Bone marrow (tissue), 2 donors: ENCODE data around the gene DPY30.

Source experiments
- DNase-seq, 2 donors: peaks; one replicate each; lab custom pipeline; 2025; lab: John Stamatoyannopoulos, UW

Gene DPY30

DNA sequence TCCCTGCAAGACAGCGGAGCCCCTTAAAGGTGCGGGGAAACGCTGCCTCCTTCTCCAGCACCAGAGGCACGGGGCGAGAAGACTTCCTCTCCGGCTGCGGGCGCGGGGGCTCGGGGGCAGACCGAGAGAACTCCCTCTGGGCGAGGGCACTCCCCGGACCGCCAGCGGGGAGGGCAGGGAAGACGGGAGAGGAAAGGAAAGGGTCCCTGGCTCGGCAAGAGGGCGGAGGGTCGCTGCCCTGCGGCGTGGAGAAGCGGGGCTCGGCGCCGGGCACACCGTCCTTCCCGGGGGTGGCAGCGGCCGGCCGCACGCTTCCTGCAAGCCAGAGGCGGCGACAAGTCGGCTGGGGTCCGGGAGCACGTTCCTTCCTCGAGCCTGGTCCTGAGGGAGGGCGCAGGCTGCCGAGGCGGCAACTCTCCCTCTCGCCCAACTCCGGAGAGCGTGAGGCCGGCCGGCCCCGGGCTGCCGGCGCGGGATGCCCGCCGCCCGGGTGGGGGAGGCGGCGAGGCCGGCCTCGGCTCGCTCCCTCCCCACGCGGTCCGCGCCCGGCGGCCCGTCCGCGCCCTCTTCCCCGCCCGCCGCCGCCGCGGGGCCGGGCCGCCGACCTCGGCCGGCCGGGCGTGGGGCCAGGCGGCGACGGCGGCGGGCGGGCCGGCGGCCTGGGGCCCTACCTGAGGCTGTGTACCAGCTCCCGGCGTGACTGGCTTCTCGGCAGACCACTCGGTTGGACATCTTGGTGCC, 29.9 kb downstream of the DPY30 start:
- peak; percentile 9 to 32 for DNase-seq

GRCh38 chr2:32008805-32009515, 30.6 kb downstream of the DPY30 start:
- DNase-seq, result no peak

DNA sequence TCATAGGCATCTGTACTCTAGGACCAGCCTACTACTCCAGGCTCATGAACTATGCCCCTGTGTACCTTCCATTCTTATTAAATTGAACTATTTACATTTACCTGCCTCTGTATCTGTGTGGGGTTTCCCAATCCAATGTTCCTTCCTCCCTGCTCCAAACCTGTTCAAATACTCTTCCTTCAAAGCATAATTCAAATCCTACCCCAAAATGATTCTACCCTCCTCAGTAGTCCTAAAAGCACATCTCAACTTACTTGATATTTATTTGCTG, 32.5 kb downstream of the DPY30 start:
- no peak for DNase-seq

- no peak for DNase-seq
Observed at GRCh38 chr2:32005371-32005976, 34.1 kb downstream of the DPY30 start.

DNA sequence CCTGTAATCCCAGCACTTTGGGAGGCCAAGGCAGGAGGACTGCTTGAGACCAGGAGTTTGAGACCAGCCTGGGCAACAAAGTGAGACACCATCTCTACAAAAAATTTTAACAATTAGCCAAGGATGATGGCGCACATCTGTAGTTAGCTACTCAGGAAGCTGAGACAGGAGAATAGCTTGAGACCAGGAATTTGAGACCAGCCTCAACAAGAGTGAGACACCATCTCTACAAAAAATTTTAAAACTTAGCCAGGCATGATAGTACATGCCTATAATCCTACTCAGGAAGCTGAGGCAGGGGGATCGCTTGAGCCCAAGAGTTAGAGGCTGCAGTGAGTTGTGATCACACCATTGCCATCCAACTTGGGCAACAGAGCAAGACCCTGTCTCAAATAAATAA, 35.8 kb downstream of the DPY30 start:
- DNase-seq, result no peak

DNA sequence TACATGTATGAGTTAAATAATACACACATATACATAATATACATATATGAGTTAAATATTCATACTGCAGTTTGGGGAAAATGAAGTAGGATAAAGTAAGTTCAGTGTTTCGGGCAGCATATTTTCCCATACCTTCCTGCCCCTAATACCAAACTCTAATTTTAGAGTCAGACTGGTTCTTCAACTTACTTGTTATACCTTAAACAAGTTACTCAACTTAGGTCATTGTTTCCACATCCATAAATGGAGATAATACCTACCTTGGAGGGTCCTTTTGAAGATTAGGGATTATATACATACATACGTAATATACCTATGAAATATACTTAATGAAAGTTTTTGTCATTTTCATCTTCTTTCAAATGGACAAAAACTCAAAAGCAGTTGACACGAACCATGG, 37.2 kb downstream of the DPY30 start:
- DNase-seq, result no peak

GRCh38 chr2:31999438-31999837, 40.2 kb downstream of the DPY30 start:
- DNase-seq, result no peak

DNA sequence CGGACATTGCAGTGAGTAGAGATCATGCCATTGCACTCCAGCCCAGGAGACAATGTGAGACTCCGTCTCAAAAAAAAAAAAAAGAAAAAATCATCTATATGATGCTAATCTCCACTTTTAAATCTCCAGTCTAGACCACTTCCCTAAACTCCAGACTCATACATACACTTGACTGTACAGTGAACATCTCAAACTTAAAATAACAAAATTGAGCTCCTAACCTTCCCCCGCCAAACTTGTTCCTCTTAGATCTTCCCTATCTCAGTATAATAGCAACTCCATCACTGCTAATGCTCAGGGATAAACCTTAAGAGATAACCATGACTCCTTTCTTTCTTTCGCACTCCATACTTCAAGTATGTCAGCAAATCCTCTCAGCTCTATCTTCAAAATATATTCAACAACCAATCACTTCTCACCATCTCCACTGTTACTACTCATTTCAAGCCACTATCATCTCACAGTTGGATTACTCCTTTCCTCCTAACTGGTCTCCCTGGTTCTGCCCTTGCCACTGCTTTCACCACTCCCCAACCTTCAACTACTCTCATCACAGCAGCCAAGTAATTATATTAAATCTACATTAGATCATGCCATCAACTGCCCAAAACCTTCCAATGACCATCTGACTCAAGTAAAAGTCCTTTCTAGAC, 40.7 kb downstream of the DPY30 start:
- peak in 1 of 2 donors; percentile 84 for DNase-seq

DNA sequence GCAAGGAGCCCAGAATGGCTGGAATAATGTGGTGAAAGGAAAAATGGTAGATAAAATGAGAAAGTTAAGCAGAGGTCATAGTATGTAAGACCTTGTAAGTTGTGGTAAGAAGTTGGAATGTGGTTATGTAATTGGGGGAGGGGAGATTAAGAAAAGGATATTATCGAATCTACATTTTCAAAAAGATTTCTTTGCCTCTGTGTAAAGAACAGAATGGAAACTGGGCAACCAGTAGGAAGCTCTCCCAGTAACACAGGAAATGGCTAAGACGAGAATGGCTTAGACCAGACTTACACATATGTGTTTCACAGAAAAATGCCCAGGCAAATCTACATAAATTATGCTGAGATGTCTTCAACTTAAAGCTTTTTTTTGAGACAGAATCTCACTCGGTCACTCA, 42.0 kb downstream of the DPY30 start:
- no peak for DNase-seq

DNA sequence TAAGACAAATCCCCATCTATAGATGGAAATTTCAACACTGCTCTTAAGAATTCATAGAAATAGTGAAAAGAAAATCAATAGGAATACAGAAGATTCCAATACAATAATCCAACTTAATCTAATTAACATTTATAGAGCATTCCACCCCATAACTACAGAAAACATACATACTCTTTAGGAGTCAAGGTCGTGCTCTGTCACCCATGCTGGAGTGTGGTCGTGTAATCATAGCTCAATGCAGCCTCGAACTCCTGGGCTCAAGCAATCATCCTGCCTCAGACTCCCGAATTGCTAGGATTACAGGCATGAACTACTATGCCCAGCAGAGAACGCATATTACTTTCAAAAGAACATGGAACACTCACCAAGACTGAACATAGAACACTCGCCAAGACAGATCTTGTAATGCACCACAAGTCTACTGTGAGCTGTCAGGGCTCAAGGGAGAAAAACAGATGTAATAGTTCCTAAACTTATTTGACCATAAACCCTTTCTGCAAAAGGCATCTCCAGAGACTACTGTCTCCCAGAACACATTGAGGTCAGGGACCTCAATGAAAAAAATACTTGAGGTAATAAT, 42.9 kb downstream of the DPY30 start:
- DNase-seq, result no peak

GRCh38 chr2:31992934-31993333, 46.7 kb downstream of the DPY30 start:
- DNase-seq, result no peak

- no peak for DNase-seq
Observed at GRCh38 chr2:31992025-31992579, 47.5 kb downstream of the DPY30 start.

- no peak for DNase-seq
Observed at GRCh38 chr2:31989946-31990345, 49.7 kb downstream of the DPY30 start.

DNA sequence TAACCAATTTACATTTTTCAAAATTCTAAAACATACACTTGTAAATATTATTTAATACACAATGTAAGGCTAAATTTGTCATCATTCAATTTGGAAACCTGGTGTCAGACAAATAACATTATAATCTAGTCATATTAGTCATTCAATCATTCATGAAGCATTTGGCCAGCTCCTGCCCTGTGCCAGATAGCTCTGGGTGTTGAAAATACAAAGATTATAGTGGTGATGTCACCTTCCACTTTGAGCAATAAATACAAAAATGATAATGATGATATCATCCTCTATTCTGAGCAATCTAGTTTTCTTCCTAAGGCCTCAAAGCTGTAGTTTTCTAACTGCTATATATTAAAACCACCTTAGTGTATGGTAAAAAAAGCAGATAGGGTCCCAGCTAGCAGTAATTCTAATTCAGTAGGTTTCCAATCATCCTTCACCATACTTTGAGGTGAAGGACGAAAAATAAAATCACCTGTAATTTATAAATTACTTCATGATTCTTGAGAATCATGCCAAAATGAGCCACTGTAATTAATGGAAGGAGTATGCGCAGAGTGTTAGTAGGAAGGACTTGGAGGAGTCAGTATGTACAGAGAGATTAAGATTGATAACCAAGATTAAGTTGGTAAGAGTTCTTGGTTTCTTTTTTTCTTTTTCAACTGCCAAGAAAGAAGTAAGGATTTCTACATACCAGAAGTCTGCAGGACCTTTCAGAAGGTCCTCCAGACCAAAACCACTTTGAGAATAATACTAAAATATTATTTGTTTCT, 52.0 kb downstream of the DPY30 start:
- peak in 1 of 2 donors; percentile 1 for DNase-seq

DNA sequence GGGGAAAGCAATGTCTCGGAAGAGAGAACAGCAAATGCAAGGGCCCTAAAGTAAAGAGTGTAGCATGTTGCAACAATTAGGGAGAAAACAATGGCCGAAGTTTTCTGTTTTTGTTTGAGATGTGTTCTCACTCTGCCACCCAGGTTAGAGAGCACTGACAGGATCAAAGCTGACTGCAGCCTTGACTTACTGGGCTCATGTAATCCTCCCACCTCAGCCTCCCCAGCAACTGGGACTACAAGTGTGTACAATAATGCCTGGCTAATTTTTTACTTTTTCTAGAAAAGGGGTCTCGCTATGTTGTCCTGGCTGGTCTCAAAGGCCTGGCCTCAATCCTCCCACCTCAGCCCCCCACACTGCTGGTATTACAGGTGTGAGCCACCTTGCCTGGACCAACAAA, 52.7 kb downstream of the DPY30 start:
- no peak for DNase-seq

DNA sequence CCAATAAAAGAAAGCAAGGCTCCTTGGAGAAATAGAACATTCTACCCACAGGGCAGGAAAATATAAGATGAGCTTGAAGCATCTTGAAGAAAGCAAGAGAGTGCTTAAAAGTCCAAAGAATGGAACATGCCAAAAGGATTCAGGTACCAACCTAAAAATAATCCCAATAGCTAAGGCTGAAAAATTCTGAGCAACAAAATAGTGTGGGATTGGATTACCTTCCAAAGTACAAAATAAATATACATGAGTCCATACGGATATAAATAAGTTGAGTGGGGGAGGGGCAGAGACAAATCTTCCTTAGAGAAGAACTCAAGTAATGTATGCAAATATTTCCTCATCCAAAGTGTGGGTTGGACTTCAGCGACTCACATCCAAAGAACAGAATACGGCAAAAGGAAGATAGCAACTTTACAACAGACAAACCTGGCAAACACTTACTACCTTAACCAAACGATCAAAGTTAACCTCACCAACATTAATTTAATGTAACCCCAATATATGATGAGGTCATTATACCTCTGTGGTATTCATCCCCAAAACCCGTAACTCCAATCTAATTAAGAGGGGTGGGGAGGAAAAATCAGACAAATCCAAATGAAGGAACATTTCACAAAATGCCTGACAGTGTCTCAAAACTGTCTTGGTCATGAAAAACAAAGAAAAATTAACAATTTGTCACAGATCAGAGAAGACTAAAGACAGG, 55.7 kb downstream of the DPY30 start:
- DNase-seq, result no peak

- DNase-seq, result peak in 1 of 2 donors; percentile 68
Observed at GRCh38 chr2:31980674-31981356, 58.8 kb downstream of the DPY30 start.

- no peak for DNase-seq
Observed at GRCh38 chr2:31979956-31980355, 59.6 kb downstream of the DPY30 start.

DNA sequence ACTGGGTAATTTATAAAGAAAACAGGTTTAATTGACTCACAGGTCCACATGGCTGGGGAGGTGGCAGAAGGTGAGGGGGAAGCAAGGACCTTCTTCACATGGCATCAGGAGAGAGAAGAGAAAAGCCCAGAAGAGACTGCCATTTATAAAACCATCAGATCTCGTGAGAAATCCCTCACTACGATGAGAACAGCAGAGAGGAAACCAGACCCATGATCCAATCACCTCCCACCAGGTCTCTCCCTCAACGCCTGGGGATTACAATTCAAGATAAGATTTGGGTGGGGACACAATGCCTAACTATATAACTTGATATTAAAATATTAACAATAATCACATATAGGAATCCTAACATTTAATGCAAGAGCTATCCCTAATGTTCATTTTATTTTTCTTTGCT, 60.6 kb downstream of the DPY30 start:
- DNase-seq, result no peak

DNA sequence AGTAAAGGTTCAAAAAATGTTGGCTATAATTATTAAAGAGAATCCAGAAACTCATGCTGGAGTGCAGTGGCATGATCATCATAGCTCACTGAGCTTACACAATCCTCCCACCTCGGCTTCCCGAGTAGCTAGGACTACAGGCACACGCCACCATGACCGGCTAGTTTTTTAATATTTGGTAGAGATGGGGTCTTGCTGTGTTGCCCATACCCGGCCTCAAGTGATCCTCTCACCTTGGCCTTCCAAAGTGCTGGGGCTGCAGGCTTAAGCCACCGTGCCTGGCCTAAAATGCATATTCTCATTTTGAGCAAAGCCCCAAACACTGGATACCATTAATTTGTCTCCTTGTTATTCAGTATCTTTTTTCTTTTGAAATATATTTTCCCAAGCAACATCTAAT, 61.2 kb downstream of the DPY30 start:
- DNase-seq, result no peak
